Measurements from ENCODE around the gene UBAC2.
"Not testable (repeated sequence)": the region's sequence is repeated elsewhere in the genome, so short reads cannot be mapped to it uniquely, and the experiment has no call there.

The UBAC2 gene

DNA sequence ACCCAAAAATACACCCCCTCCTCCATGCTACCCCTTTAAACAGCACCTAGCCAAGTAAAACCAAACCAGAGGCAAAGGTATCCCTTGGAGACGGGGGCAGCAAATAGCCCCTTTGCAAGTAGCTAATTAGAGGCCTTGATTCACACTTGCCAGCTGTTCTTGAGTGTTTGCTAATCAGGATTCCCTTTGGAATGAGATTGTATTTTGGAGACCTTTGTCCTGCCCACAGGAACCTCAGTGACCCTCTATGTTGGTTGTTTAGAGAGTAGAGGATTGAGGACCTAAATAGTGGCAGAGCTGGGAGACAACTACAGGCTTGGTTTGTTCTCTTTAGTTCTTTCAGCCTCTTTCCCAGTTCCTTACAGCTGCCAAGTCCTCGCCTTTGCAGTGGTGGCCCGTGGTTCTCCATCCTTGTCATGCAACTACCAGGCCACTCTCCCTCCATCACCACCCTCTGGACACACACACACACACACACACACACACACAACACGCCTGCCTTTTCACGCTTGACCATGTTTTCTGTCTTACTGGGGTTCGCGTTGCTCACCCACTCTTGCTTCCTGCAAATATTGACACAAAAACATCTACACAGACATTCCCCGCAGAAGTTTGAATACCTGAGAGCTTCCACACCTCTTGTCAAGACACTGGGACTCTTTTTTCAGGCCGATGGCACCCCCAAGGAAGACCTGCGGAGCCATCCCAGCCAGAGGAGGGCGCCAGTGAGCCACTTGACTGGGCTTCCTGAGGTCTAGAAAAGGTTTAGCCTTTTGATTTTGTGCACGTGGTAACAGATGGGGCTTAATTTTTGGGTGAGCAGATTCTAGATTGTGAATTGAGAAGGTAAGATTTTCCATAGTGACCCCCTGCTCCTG lies 186.5 kb downstream of the UBAC2 start:
- DNase-seq = peak; percentile 29
- H3K36me3 ChIP-seq (replicated peaks) = no peaks in the 10 kb centered on the region
- H3K27ac ChIP-seq = no peak overlapping the region
- TF ChIP-seq, protein P1, sequence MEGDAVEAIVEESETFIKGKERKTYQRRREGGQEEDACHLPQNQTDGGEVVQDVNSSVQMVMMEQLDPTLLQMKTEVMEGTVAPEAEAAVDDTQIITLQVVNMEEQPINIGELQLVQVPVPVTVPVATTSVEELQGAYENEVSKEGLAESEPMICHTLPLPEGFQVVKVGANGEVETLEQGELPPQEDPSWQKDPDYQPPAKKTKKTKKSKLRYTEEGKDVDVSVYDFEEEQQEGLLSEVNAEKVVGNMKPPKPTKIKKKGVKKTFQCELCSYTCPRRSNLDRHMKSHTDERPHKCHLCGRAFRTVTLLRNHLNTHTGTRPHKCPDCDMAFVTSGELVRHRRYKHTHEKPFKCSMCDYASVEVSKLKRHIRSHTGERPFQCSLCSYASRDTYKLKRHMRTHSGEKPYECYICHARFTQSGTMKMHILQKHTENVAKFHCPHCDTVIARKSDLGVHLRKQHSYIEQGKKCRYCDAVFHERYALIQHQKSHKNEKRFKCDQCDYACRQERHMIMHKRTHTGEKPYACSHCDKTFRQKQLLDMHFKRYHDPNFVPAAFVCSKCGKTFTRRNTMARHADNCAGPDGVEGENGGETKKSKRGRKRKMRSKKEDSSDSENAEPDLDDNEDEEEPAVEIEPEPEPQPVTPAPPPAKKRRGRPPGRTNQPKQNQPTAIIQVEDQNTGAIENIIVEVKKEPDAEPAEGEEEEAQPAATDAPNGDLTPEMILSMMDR (IDR thresholded peaks at IDR 0.05; ENCODE audit: low read depth, low read length, missing control alignments) = peak; percentile 83
- in situ Hi-C loops (cut with HindIII; ENCODE audit: low pct_ligation_motif_present, low sequenced_read_pairs) = no loop called here
- no peaks in the 10 kb centered on the region for H3K27me3 ChIP-seq (replicated peaks)
- no peak overlapping the region for H3K4me3 ChIP-seq (ENCODE audit: low read depth, low read length)

GRCh38 chr13:99388334-99388923 lies 187.8 kb downstream of the UBAC2 start:
- no peaks in the 10 kb centered on the region for H3K36me3 ChIP-seq (replicated peaks)
- no peak overlapping the region for H3K4me3 ChIP-seq (ENCODE audit: low read depth, low read length)
- no peaks in the 10 kb centered on the region for H3K27me3 ChIP-seq (replicated peaks)
- in situ Hi-C loops (cut with HindIII; ENCODE audit: low pct_ligation_motif_present, low sequenced_read_pairs) = no loop called here
- H3K27ac ChIP-seq = no peak overlapping the region
- DNase-seq = no peak
- TF ChIP-seq, protein P1 (IDR thresholded peaks at IDR 0.05; ENCODE audit: low read depth, low read length, missing control alignments) = no peak

DNA sequence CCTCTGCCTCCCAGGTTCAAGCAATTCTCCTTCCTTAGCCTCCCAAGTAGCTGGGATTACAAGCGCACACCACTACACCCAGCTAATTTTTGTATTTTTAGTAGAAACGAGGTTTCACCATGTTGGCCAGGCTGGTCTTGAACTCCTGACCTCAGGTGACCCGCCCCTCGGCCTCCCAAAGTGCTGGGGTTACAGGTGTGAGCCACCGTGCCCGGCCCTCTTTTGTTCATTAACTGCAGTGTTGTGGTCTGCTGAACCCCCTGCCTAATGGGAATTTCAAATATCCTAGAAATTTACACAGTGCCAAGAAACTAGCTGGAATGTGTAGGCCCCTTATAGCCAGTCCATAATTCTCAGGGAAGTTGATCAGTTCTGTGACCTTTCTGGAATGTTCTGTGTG lies 188.4 kb downstream of the UBAC2 start:
- H3K4me3 ChIP-seq (ENCODE audit: low read depth, low read length); H3K36me3 ChIP-seq (replicated peaks); H3K27ac ChIP-seq; H3K27me3 ChIP-seq (replicated peaks); DNase-seq; in situ Hi-C loops (cut with HindIII; ENCODE audit: low pct_ligation_motif_present, low sequenced_read_pairs): not testable (repeated sequence)

GRCh38 chr13:99389520-99390304 lies 189.1 kb downstream of the UBAC2 start:
- H3K27ac ChIP-seq = no peak overlapping the region
- TF ChIP-seq, protein P1 (IDR thresholded peaks at IDR 0.05; ENCODE audit: low read depth, low read length, missing control alignments) = no peak
- in situ Hi-C loops (cut with HindIII; ENCODE audit: low pct_ligation_motif_present, low sequenced_read_pairs) = no loop called here

DNA sequence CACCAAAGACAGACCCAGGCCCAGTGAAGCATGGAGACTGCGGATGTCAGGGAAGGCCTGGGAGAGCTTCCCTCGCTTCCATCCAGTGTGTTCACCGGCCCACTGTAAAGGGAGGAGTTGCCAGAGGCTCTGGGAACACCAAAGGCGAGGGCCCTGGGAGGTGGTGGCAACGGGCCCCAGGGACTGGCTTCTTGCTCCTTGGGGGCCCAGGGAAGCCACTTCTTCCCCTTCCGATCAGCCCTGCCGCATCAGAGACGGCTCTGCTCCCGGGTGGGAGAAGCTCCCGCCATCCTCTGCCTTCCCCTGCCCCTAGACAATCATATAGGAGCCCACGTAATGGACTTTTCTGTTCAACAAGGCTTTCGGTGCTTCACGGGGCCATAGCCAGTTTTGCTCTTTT lies 189.9 kb downstream of the UBAC2 start:
- Histone ChIP-seq H3K27me3 (replicated peaks) (no peaks in the 10 kb centered on the region), H3K27ac (no peak overlapping the region), H3K4me3 (ENCODE audit: low read depth, low read length) (no peak overlapping the region), H3K36me3 (replicated peaks) (no peaks in the 10 kb centered on the region)
- in situ Hi-C loops (cut with HindIII; ENCODE audit: low pct_ligation_motif_present, low sequenced_read_pairs) = no loop called here
- TF ChIP-seq, protein P1 (IDR thresholded peaks at IDR 0.05; ENCODE audit: low read depth, low read length, missing control alignments) = no peak
- DNase-seq = no peak

More at GRCh38 chr13:99389520-99390304, 189.1 kb downstream of the UBAC2 start:
- Histone ChIP-seq H3K36me3 (replicated peaks) (no peaks in the 10 kb centered on the region), H3K4me3 (ENCODE audit: low read depth, low read length) (no peak overlapping the region), H3K27me3 (replicated peaks) (no peaks in the 10 kb centered on the region)
- DNase-seq = no peak
